Smooth muscle cell (in vitro differentiated cells): ENCODE measurements around the gene SLC7A6. TPM values are rescaled to one million over a fixed set of nuclear protein-coding genes. Genes with fewer than 3 reads are reported as not detected.

ENCODE experiments used
- DNase-seq: peaks from one replicate; lab custom pipeline; 2025; ENCODE audit not compliant: unreplicated experiment; lab: John Stamatoyannopoulos, UW
- H2AFZ ChIP-seq: fragments of 200-600 bp; sonication (generic); 2 replicates; pipeline ENCODE4 v1.6.0; 2016; ENCODE audit warnings: antibody characterized with exemption, low read depth, mild to moderate bottlenecking
- H3F3A ChIP-seq: fragments of 200-600 bp; sonication (generic); 2 replicates; pipeline ENCODE4 v1.6.0; 2017; ENCODE audit warnings: antibody characterized with exemption, low read depth
- H3K27ac ChIP-seq: fragments of 200-600 bp; sonication (generic); 2 replicates; pipeline ENCODE4 v1.5.1; 2016; ENCODE audit warnings: low read depth, mild to moderate bottlenecking
- H3K27me3 ChIP-seq: fragments of 200-600 bp; sonication (generic); 2 replicates; pipeline ENCODE4 v1.6.1; 2016; ENCODE audit warnings: low read depth, mild to moderate bottlenecking
- H3K36me3 ChIP-seq: fragments of 200-600 bp; sonication (generic); 2 replicates; pipeline ENCODE4 v1.5.1; 2016; ENCODE audit warnings: low read depth
- H3K4me1 ChIP-seq: fragments of 200-600 bp; sonication (generic); 2 replicates; pipeline ENCODE4 v1.5.1; 2016; ENCODE audit warnings: low read depth
- H3K4me2 ChIP-seq: fragments of 200-600 bp; sonication (generic); 2 replicates; pipeline ENCODE4 v1.6.0; 2016; ENCODE audit warnings: mild to moderate bottlenecking
- H3K4me3 ChIP-seq: fragments of 200-600 bp; sonication (generic); 2 replicates; pipeline ENCODE4 v1.5.1; 2016; ENCODE audit warnings: mild to moderate bottlenecking
- H3K79me2 ChIP-seq: fragments of 200-600 bp; sonication (generic); 2 replicates; pipeline ENCODE4 v1.6.0; 2016; ENCODE audit warnings: low read depth, mild to moderate bottlenecking
- H3K9ac ChIP-seq: fragments of 200-600 bp; sonication (generic); 2 replicates; pipeline ENCODE4 v1.6.0; 2016; ENCODE audit warnings: low read depth
- H3K9me3 ChIP-seq: fragments of 200-600 bp; sonication (generic); replicated peaks from 2 replicates; pipeline ENCODE4 v1.5.1; 2016; ENCODE audit warnings: low read depth
- H4K20me1 ChIP-seq: fragments of 200-600 bp; sonication (generic); 2 replicates; pipeline ENCODE4 v1.6.0; 2016; ENCODE audit warnings: low read depth
- CTCF ChIP-seq: fragments of 200-600 bp; sonication (generic); IDR thresholded peaks from 2 replicates; pipeline ENCODE4 v1.5.1; 2017; ENCODE audit warnings: borderline replicate concordance, mild to moderate bottlenecking, antibody characterized with exemption; ENCODE audit not compliant: insufficient read depth, poor library complexity, severe bottlenecking
- WGBS: methylation state at CpG from one replicate; pipeline ENCODE4 v1.1.7; 2016; ENCODE audit warnings: low lambda C conversion rate; 5-methylcytosine and 5-hydroxymethylcytosine counted together
- polyA plus RNA-seq: library from polyadenylated mRNA; unstranded; fragments of >200 nt; fragmentation: Nextera tagmentation; extraction: Ambion mirVana; gene quantifications from 2 replicates; pipeline ENCODE4 v1.2.1, GENCODE V29; 2016
- total RNA-seq: library from RNA; depleted of rRNA; stranded (reverse); fragments of >200 nt; gene quantifications from 2 replicates; pipeline ENCODE4 v1.2.3, GENCODE V29; 2014

The SLC7A6 gene
- total and polyA plus RNA-seq, 2 experiments from 2014 or later, result 11.4 to 16.5 TPM

GRCh38 chr16:68344252-68344651, 79.9 kb downstream of the SLC7A6 start:
- TF ChIP-seq CTCF, result no peak
- H2AFZ ChIP-seq, result no peak overlapping the region
- DNase-seq, result no peak

DNA sequence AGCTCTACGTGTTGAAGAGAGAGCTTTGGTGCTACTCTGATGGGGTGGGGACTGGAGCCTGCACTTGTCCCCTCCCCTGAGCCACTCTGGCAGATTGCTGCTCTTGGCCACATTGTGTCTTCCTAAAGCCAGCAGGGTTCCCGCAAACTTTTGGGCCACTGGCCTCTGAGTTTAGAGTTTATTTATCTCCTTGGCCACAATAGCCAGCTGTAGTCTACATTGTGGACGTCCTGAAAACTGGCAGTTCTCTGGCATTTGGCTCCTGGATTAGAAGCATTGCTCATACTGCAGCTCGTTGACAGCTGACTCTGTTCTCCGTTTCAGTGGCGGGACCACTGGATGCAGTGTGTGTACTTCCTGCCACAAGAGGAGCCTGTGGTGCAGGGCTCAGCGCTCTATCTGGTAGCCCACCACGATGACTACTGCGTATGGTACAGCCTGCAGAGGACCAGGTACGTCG, 81.1 kb downstream of the SLC7A6 start:
- no peaks in the 10 kb centered on the region for H3K9me3 ChIP-seq
- no peaks in the 10 kb centered on the region for H3K4me1 ChIP-seq
- peaks cover 2% of the 10 kb centered on the region for H4K20me1 ChIP-seq
- no peaks in the 10 kb centered on the region for H3F3A ChIP-seq
- H3K4me2 ChIP-seq, result no peak overlapping the region
- no peak overlapping the region for H3K27ac ChIP-seq
- H3K27me3 ChIP-seq, result no peaks in the 10 kb centered on the region
- H3K79me2 ChIP-seq, result no peaks in the 10 kb centered on the region
- H3K36me3 ChIP-seq, result peaks cover 7% of the 10 kb centered on the region
- H3K9ac ChIP-seq, result no peak overlapping the region
- no peak for DNase-seq
- no peak for TF ChIP-seq CTCF
- no peak overlapping the region for H3K4me3 ChIP-seq
- WGBS, result 79% methylated on average over 11 of the region's 11 CpGs
- no peak overlapping the region for H2AFZ ChIP-seq

More at GRCh38 chr16:68344252-68344651, 79.9 kb downstream of the SLC7A6 start:
- Histone ChIP-seq H3K36me3 (peaks cover 11% of the 10 kb centered on the region), H3K4me2 (no peak overlapping the region), H3K27ac (no peak overlapping the region), H3K4me3 (no peak overlapping the region), H4K20me1 (no peaks in the 10 kb centered on the region), H3K4me1 (no peaks in the 10 kb centered on the region), H3K27me3 (no peaks in the 10 kb centered on the region), H3K9me3 (no peaks in the 10 kb centered on the region), H3K9ac (no peak overlapping the region), H3F3A (no peaks in the 10 kb centered on the region), H3K79me2 (no peaks in the 10 kb centered on the region)
- 97% methylated on average over 11 of the region's 11 CpGs for WGBS

DNA sequence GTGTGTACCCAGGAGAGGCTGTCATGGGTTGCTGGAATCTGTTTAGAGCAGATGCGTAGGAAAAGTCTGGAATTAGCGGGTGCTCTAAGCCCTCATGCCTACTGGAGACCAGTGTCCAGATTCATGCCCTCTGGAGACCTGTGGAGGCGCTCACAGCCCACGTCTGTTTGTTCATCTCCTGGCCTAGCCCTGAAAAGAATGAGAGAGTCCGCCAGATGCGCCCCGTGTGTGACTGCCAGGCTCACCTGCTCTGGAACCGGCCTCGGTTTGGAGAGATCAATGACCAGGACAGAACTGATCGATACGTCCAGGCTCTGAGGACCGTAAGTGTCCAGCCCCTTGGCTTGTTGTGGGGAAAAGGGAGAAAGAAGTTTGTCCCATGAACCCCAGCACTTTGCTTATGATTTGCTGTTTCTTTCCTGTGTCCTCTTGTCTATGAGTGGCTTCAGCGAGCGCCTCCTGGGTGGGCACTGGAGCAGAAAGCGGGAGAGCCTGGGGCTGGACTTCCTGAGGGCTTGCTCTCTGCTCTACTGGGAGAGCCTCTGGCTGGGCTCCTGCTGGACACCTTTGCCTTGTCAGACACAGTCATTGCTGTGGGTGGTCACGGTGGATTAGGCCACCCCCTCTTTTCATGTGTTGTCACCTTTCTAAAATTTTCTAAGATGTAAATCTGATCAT, 81.8 kb downstream of the SLC7A6 start:
- Histone ChIP-seq H3K79me2 (no peaks in the 10 kb centered on the region), H3K36me3 (peaks cover under 1% of the 10 kb centered on the region), H2AFZ (no peak overlapping the region), H3K4me2 (no peak overlapping the region), H3K27me3 (no peaks in the 10 kb centered on the region), H3K9ac (no peak overlapping the region), H3K9me3 (no peaks in the 10 kb centered on the region), H3K4me1 (no peaks in the 10 kb centered on the region), H3F3A (no peaks in the 10 kb centered on the region), H3K27ac (no peak overlapping the region), H4K20me1 (peaks cover 5% of the 10 kb centered on the region), H3K4me3 (no peak overlapping the region)
- TF ChIP-seq CTCF, result no peak
- 95% methylated on average over 16 of the region's 16 CpGs for WGBS
- no peak for DNase-seq
